ENCODE results near the gene PIF1.
A peak's percentile ranks its signal among the peaks of the same experiment; 100 is the strongest.
"Not testable (repeated sequence)": the region's sequence is repeated elsewhere in the genome, so short reads cannot be mapped to it uniquely, and the experiment has no call there.

Gene PIF1

DNA sequence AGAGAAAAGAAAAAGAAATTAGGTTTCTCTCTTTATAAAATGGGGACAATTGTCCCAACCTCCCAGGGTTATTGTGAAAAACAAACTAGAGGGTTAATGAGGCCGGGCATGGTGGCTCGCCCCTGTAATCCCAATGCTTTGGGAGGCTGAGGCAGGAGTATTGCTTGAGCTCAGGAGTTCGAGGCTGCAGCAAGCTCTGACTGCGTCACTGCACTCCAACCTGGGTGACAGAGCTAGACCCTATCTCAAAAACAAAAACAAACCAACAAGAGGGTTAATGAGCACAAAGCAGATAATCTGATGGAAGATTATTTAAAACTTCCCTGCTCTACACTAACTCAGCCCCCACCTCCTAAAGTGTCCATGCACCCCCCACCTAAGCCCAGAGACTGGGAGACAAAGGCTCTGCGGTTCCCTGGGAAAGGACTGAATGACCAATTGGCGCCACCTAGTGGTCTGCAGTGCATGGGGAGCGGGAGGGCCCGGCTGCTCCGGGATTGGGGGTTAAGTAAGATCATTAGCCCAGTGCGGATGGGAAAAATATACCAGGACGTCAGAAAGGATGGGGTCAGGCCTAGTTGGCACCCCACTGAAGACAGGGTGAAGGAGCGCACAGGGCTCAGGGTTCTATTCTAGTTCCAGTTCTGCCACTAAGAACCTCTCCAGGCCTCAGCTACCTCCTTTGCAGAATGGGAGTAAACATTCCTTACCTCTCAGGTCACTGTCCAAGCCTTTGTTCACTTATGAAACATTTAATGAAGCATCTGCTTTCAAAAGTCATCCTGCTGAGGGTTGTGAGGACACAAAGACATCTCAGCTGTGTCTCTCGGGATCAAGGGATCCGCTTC is 15.6 kb downstream of the PIF1 start:
- peak; percentile 19 to 50 for DNase-seq (ENCODE audit: low read depth in 1 of 2, low spot score in 1 of 2)

DNA sequence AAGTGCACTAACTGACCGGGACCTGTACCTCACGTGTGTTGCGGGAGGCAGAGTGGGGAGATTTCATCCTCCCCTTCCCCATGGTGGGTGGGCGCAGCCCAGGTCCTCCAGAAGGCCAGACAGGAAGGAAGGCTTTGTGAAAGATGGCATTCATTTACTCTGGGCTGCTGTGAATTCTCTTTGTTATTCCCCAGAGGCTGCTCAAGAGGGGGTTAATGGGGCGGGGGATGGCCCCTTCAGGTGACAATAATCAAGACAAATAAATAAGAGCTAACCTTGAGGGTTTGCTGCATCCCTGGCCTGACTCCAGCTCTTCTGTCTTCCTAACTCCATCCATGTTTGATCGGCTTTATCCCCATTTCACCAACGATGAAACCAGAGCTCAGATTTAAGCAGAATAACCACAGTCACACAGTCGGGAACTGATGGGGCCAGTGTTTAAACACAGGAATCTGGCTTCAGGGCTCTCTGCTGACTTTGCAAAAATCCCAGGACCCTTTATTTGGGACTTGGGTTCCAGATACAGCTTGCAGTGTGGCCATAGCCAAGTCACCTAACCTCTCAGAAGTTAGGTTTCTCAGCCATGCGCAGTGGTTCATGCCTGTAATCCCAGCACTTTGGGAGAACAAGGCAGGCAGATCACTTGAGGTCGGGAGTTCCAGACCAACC is 16.5 kb downstream of the PIF1 start:
- DNase-seq (ENCODE audit: low read depth in 1 of 2, low spot score in 1 of 2), result no peak

DNA sequence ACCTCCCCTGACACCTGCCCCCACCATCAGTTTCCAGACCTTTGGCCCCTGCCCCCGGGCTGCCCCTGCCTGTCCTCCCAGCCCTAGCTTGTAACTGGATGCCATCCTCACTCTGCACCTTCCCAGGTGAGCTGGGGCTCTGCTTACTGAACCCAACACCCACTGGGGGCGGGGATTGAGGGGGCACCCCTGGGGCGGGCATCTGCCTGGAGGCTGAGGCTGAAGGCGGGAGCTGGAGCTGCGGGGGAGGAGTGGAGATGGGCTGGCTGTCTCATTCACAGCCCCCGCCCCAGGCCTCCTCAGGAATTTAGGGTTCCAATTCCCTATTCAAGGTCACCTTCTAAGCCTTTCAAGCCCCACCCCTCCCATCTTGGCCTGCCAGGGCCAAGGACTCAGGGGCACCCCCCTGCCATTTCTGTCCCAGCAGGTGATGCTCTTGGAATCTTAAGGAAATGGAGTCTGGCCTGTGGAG is 17.7 kb downstream of the PIF1 start:
- no peak for DNase-seq (ENCODE audit: low read depth in 1 of 2, low spot score in 1 of 2)

DNA sequence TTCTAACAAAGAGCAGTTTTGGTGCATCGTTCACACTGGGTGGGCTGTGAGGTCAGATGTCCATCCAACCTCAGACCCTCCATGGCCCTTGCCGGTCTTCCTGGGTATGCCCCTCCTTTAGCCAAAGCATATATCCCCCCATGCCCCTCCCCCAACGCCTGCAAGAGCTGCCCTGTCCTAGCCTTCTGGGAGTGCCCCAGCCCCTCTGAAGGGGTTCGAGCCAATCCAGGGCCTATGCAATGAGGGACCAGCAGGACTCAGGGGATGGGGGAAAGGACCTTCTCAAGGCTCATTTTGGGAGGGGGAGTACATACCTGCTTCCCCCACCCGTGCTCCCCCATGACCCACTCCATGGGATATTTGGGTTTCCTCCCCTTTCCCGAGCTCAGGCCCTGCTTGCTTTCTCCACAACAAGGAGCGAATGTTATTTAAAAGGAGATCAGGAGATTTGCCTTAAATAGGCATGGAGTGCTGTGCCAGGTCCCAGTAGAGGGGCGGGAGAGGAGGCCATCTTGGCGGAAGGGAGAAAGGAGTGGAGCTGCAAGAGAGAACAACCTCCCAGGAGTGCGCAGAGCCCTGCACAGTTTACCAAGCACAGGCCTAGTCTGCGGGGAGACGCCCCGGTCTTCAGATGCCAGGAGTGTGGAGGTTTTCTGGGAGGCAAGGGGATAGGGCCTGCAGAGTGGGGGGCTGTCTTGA is 18.2 kb downstream of the PIF1 start:
- DNase-seq (ENCODE audit: low read depth in 1 of 2, low spot score in 1 of 2), result no peak

DNA sequence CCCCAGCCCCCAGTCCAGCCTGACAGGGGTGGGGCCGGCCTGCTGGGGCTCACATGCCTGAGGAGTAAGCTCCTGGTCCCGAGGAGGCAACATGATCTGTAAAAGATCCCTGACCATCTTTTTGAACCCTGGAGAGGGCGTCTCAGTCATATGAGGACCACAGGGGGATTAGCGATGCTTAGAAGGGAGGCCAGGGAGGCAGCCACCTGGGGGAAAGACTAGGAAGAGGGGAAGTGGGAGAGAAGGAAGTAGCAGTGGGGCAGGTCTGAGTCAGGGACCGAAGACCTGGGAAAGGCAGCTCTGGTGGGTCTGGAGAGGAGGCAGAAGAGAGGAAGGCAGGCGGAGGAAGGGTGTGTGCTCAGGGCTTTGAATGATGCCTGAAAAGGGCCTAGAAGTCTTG is 18.9 kb downstream of the PIF1 start:
- no peak for DNase-seq (ENCODE audit: low read depth in 1 of 2, low spot score in 1 of 2)

DNA sequence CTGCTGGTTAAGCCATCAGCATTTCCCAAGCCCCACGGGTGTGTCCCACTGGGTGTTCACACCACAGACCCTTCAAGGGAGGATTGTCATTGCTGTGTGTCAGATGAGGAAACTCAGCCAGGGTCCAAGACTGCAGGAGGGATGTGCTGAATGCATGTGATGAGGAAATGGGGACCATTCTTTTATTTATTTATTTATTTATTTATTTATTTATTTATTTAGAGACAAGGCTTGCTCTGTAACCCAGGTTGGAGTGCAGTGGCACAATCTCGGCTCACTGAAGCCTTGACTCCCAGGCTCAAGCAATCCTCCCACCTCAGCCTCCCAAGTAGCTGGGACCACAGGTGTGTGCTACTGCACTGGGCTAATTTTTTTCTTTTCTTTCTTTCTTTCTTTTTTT is 20.8 kb downstream of the PIF1 start:
- DNase-seq (ENCODE audit: low read depth in 1 of 2, low spot score in 1 of 2), result no peak

DNA sequence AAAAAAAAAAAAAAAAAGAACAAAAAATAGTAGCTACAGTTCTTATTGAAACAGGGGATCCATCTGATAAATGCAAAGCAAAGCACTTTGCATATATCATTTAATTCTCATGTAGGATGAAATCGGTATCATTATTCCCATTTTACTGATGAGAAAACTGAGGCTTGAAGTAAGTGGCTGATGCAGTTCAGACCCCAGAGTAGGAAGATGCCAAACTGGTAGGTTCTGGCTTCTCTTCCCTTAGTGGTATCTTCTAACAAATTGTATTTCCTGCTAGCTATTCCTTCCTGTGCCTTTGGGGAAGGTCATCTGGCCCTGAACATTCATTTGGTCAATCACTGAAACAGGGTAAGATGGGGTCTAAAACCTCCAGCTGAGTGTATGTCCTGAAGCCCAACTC is 21.9 kb downstream of the PIF1 start:
- DNase-seq (ENCODE audit: low read depth in 1 of 2, low spot score in 1 of 2), result no peak

DNA sequence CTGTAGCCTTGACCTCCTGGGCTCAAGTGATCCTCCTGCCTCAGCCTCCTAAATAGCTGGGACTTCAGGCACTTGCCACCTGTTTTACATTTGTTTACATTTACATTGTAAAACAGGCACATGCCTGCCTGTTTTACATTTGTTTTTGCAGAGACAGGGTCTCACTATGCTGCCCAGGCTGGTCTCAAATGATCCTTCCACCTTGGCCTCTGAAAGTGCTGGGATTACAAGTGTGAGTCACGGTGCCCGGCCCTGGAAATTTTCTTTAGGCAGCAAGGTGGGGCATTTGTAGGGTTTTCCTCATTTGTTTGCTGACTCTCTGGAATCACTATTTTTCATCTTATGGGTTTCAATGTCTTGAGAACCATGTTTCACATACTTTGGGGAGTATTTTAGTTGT is 25.0 kb downstream of the PIF1 start:
- DNase-seq (ENCODE audit: low read depth in 1 of 2, low spot score in 1 of 2), result no peak

DNA sequence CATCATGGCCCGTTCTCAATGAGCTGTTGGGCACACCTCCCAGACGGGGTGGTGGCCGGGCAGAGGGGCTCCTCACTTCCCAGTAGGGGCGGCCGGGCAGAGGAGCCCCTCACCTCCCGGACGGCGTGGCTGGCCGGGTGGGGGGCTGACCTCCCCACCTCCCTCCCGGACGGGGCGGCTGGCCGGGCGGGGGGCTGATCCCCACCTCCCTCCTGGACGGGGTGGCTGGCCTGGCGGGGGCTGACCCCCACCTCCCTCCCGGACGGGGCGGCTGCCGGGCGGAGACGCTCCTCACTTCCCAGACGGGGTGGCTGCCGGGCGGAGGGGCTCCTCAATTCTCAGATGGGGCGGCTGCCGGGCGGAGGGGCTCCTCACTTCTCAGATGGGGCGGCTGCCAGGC is 26.5 kb downstream of the PIF1 start:
- not testable (repeated sequence) for DNase-seq (ENCODE audit: low read depth in 1 of 2, low spot score in 1 of 2)

DNA sequence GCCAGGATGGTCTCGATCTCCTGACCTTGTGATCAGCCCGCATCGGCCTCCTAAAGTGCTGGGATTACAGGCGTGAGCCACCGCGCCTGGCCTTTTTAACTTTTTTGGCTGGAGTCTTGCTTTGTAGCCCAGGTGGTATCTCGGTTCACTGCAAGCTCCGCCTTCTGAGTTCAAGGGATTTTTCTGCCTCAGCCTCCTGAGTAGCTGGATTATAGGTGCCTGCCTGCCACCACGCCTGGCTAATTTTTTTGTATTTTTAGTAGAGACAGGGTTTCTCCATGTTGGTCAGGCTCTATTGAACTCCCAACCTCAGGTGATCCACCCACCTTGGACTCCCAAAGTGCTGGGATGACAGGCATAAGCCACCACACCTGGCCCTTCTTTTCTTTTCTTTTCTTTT is 29.5 kb downstream of the PIF1 start:
- not testable (repeated sequence) for DNase-seq (ENCODE audit: low read depth in 1 of 2, low spot score in 1 of 2)

DNA sequence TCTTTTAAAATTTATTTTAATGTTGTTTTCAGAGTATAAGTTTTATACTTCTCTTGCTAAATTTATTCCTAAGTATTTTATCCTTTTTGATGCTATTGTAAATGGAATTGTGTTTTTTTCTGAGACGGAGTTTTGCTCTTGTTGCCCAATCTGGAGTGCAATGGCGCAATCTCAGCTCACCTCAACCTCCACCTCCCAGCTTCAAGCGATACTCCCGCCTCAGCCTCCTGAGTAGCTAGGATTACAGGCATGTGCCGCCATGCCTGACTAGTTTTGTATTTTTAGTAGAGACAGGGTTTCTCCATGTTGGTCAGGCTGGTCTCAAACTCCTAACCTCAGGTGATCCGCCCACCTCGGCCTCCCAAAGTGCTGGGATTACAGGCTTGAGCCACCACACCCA is 30.1 kb downstream of the PIF1 start:
- not testable (repeated sequence) for DNase-seq (ENCODE audit: low read depth in 1 of 2, low spot score in 1 of 2)

DNA sequence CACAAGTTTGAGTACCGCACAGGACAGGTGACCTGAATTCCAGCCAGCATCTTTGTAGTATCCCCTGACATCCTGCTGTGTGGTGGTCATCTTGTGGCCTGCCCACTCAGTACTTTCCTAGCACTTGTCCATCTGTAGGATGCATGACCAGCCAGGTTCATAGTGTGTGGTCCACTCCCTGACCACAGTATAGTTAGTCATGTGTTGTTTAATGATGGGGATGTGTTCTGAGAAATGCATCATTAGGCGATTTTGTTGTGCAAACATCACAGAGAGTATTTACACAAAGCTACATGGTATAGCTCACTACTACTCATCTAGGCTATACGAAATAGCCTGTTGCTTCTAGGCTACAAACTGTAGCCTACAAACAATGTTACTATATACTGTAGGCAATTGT is 33.2 kb downstream of the PIF1 start:
- DNase-seq (ENCODE audit: low read depth in 1 of 2, low spot score in 1 of 2), result no peak

DNA sequence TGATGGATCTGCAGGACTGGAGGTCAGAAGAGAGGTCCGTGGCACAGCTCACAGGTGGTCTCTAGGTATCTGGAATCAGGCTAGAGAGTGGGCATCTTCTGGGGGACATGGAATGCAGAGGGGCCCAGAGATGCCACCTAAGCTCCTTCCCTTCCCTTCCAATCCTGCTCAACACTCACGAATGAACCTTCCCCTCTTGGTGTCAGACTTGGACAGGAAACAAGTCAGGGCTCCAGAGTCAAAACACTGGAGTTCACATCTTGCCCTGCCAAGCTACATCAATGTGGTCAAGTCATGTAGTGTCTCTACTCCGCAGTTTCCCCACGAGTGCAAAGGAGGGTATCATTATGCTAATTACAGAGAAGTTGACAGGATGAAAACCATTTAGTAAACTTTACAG is 34.0 kb downstream of the PIF1 start:
- no peak for DNase-seq (ENCODE audit: low read depth in 1 of 2, low spot score in 1 of 2)

DNA sequence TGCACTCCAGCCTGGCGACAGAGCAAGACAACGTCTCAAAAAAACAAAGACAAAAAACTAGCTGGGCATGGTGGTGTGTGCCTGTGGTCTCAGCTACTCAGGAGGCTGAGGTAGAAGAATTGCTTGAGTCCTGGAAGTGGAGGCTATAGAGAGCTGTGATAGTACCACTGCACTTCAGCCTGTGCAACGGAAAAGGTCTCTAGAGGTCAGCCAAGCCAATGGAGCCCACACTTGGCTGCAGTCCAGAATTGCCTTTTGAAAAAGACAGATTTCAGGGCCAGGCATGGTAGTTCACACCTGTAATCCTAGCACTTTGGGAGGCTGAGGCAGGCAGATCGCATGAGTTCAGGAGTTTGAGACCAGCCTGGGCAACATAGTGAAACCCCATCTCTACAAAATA is 41.7 kb downstream of the PIF1 start:
- DNase-seq (ENCODE audit: low read depth in 1 of 2, low spot score in 1 of 2), result no peak

DNA sequence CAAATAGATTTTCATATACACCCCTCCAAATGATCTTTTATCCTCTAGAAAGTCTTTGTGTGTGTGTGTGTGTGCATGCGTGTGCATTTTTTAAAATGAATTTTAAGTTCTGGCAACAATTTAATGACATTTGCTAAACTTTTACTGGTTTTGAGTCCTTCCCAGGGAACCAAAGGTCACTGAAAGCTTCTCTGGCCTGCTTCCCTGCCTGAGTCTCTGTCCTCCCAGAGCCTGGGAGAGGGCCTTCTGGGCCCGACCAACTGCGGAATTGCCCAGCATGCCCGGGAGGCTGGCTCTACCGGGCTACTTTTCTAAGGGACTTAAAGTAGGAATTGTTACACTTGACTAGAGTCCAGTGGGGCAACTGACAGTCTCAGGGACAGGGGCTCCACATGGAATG is 42.7 kb downstream of the PIF1 start:
- no peak for DNase-seq (ENCODE audit: low read depth in 1 of 2, low spot score in 1 of 2)

DNA sequence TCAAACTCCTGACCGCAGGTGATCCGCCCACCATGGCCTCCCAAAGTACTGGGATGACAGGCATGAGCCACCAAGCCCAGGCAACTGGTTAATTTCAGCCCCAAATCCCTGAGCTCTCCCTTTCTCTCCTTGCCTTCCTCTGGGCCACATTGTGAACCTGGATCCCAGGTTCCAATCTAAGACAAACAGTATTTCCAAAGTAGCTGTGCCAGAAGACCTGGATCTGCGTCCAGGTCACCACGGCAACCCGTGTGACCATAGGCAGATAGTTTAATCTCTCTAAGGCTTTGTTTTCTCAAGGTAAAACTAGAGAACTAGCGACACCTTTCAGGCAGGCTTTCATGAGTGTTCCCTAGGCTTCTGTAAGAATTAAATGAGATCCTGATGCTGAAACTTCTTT is 44.1 kb downstream of the PIF1 start:
- DNase-seq (ENCODE audit: low read depth in 1 of 2, low spot score in 1 of 2), result no peak

DNA sequence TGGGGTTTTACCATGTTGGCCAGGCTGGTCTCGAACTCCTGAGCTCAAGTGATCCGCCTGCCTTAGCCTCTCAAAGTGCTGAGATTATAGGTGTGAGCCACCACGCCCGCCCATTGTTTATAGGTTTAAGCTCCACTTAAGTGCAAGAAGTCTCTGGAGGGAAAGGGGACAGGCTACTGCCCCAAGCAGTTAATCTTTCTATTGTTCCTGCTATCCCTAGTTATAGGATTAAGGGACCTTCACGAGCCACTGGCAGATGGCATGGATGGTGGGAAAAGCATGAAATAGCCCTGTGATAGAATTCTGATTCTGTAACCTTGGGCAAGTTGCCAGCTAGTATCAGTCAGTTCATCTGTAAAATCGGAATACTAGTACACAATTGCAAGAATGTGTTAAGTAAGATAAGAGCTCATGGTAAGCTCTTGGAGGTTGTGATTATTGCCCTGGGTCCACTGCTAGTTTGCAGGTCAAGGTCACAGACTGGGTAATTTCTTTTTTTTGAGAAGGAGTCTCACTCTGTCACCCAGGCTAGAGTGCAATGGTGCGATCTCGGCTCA is 44.8 kb downstream of the PIF1 start:
- DNase-seq (ENCODE audit: low read depth in 1 of 2, low spot score in 1 of 2), result no peak

DNA sequence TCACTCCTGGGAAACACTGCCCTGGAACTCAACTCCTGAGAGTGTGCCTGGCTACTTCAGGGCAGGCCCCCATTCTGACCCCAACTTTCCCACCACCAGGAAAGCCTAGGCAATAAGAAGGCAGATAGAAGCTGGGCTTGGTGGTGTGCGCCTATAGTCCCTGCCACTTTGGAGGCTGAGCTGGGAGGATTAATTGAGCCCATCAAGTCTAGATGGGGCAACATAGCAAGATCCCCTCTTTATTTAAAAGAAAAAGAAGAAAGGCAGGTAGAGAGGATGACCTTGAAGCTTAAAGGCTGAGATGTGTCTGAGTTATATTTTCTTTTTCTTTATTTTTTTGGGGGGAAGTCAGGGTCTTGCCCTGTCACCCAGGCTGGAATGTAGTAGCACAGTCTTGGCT is 45.8 kb downstream of the PIF1 start:
- DNase-seq (ENCODE audit: low read depth in 1 of 2, low spot score in 1 of 2), result no peak

DNA sequence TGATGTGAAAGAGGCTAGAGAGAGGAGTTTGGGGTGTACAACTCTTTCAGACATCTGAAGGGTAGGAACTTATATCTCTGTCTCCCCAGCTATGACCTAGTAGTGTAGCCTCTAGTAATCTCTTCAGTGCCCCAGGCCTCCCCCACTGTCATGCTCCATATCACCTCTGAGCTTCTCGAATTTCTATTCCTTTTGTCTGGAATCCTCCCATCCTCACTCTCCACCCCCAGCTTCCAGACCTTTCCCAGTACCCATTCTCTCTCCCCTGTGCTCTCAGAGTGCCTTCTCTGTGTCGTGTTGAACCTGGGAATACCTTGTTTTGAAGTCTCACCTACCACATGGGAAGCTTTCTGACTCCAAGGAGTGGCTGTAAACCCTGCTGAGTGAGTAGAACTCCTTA is 46.4 kb downstream of the PIF1 start:
- DNase-seq (ENCODE audit: low read depth in 1 of 2, low spot score in 1 of 2), result no peak

DNA sequence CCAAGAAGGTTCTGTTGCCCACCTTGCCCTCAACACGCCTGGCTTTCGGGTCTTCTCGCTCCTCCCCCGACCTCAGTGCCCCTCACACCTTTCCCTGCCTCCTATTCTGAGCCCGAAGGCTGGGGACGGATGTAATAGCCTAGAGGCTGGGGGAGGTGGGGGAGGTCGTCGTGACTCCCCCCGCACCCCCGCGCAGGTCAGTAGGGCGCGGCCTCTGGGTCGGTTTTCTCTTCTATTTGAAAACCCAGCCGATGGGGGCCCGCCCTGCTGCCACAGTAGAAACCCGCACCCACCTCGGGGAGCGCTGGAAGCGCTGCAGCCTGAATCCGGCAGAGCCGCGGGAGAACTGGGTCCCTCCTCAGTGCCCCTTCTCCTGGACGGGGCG is 49.1 kb downstream of the PIF1 start:
- no peak for DNase-seq (ENCODE audit: low read depth in 1 of 2, low spot score in 1 of 2)

DNA sequence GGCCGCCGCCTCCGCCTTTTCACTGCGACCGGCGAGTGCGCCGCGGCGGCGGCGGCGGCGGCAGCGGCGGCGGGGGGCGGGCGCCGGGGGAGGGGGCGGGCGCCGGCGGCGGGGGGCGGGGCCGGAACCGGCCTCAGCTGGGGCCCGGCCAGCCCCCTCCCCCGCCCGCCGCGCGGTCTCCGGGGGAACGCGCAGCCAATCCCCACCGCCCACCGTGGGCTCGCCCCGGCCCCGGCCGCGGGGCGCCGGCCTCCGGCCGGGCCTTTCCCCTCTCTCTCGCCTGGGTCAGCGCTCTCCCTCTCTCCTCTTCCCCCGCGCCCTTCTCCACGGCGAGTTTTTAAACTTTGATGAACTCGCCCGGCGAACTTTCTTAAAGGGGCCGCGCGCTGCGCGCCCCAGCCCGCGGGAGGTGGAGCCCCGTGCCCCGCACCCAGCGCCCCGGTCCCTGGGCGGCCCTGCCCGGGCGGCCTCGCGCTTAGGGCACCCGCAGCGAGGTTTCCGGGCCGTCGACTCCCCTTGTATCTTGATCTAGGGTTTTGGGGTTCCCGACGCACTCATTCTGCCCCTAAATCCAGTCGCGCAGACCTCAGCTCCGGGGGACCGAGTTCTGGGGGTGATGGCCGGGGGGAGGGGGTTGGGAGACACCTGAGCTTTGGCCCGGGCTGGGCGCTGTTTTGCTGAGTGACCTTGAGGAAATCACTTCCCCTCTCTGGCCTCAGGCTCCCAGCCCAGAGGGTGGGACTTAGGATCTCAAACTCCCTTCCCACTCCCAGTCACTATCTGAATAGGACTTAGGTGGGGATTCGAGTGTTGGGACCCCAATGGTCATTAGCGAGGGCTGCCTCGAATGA is 49.7 kb downstream of the PIF1 start, which contains the start of gene RBPMS2:
RBPMS2 (minus strand) TSS at position 39 of the 851 bp plus-strand sequence. CDS start 270 bp downstream, outside the sequence.
- DNase-seq (ENCODE audit: low read depth in 1 of 2, low spot score in 1 of 2), result no peak
